GM12891 (cell line): Measurements from ENCODE around the gene NSMCE1.
"Not testable (repeated sequence)": the region's sequence is repeated elsewhere in the genome, so short reads cannot be mapped to it uniquely, and the experiment has no call there.

Experiments
- DNase-seq: peaks from one replicate; pipeline ENCODE4 v3.0.0; 2011; ENCODE audit warnings: low spot score; ENCODE audit not compliant: insufficient read length
- FAIRE-seq: peaks from 2 replicates; lab custom pipeline; 2011; peaks lifted over from hg19 to GRCh38; lab: Jason Lieb, UNC
- PAX5 ChIP-seq: IDR thresholded peaks from 2 replicates; pipeline ENCODE4 v1.6.1; 2011; ENCODE audit warnings: low read length, moderate library complexity, mild to moderate bottlenecking; ENCODE audit not compliant: insufficient read depth, severe bottlenecking
- POLR2A ChIP-seq: IDR thresholded peaks from 2 replicates; pipeline ENCODE4 v1.6.1; 2011; ENCODE audit warnings: low read depth, low read length, control low read depth
- POLR2AphosphoS5 ChIP-seq: IDR thresholded peaks from 2 replicates; pipeline ENCODE4 v1.6.1; 2011; ENCODE audit warnings: low read depth, low read length, control low read depth
- POU2F2 ChIP-seq: IDR thresholded peaks from 2 replicates; pipeline ENCODE4 v1.6.1; 2011; ENCODE audit warnings: low read depth, mild to moderate bottlenecking, control low read depth, low read length, moderate library complexity
- SPI1 ChIP-seq: IDR thresholded peaks from 2 replicates; pipeline ENCODE4 v1.6.1; 2011; ENCODE audit warnings: low read depth, low read length, control low read depth
- TAF1 ChIP-seq: IDR thresholded peaks from 2 replicates; pipeline ENCODE4 v1.6.1; 2011; ENCODE audit warnings: low read depth, low read length, control low read depth

Gene NSMCE1

DNA sequence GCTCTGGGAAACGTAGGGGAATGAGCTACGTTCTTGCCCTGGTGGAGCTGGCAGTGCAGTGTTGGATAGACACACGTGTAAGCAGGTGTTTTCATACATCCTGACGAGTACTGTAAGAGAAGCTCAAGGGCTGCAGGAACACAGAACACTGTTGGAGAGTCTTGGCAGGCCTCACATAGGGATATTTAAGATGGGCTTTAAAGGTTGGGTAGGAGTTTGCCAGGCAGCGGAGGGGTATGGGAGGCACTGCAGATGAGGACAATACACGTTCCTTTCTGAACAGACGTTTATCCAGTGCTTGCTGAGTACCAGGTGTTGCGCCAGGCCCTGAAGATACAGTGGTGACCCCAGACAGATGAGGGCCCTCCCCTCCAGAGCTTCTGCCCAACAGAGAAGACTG is 59.0 kb downstream of the NSMCE1 start:
- DNase-seq, result no peak
- FAIRE-seq, result no peak
- TF ChIP-seq POLR2A, result no peak
- no peak for TF ChIP-seq PAX5
- no peak for TF ChIP-seq TAF1
- TF ChIP-seq SPI1, result no peak

DNA sequence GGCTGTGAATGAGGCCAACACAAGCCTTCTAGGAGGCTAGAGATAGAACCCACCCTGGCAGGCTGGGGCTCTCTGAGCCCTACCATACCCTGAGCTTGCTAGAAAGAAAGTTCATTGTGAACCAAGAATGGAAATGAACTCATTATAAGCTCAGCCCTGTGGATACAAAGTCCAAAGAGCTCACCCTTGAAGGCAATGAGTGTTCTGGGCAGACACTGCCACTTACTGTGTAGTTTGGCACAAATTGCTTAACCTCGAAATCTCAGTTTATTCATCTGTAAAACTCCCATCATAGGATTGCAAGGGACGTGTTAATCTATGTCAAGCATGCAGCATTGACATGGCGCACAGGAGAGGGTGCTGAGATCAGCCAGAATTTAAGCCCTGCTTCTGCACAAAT is 59.8 kb downstream of the NSMCE1 start:
- no peak for TF ChIP-seq POLR2A
- no peak for TF ChIP-seq POLR2AphosphoS5
- TF ChIP-seq TAF1, result no peak
- TF ChIP-seq PAX5, result no peak
- FAIRE-seq, result no peak
- DNase-seq, result no peak

DNA sequence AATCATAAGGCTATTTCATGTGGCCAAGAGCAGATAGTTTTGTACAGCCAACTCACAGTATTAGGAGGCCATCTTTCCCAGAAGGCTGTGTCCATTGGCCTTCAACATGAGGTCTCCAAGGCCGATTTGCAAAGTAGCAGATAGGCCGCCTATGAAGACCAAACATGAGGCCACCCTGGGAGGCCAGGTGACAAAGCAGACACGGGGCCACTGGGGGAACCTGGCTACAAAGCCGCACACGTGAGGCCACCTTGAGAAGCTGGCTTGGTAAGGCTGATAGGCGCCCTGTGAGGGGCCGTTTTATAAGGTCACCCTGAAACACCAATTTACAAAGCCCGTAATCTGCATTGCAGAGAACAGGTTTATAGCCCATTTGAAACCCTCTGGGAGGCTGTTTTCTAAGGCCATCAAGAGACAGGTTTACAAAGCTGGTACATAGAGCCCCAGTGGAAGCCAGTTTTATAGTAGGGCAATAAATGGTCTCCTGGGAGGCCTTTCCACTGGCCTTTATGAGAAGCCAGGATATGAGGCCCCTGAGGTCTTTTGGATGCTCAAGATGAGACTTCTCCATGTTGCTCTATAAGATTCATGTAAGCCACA is 60.4 kb downstream of the NSMCE1 start:
- TF ChIP-seq PAX5, result no peak
- no peak for TF ChIP-seq POU2F2
- no peak for TF ChIP-seq TAF1
- TF ChIP-seq POLR2AphosphoS5, result no peak
- no peak for TF ChIP-seq POLR2A
- TF ChIP-seq SPI1, result no peak
- FAIRE-seq (no peak), DNase-seq (no peak)

DNA sequence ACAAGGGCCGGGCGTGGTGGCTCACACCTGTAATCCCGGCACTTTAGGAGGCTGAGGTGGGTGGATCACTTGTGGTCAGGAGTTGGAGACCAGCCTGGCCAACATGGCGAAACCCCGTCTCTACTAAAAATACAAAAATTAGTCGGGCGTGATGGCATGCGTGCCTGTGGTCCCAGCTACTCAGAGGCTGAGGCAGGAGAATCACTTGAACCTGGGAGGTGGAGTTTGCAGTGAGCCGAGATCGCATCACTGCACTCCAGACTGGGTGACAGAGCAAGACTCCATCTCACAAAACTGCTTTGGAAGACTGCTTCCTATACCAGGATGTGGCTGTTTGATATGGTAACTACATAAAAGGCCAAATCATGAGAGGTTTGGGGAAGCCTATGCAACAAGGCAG is 61.5 kb downstream of the NSMCE1 start:
- not testable (repeated sequence) for FAIRE-seq, DNase-seq

DNA sequence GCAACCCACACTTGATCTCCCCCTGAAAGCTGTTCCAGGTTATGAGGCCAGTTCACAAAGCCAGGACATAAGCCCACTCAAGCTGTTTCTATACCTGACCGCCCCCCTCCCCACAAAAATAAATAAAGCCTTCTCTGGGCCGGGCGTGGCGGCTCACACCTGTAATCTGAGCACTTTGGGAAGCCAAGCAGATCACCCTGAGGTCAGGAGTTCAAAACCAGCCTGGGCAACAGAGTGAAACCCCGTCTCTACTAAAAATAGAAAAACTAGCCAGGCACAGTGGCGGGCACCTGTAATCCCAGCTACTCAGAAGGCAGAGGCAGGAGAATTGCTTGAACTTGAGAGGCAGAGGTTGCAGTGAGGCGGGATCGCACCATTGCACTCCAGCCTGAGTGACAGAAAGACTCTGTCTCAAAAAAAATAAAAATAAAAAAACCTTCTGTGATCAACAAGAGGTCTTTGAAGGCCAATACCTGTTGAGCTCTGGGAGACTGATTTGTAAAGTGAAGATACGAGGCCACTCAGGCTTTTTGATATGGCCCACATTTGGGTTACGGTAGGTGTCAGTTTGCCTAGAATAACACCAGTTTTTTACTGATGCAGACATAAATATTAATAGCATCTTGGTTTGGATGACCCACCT is 63.0 kb downstream of the NSMCE1 start:
- DNase-seq (no peak), FAIRE-seq (no peak)
- no peak for TF ChIP-seq POLR2AphosphoS5

DNA sequence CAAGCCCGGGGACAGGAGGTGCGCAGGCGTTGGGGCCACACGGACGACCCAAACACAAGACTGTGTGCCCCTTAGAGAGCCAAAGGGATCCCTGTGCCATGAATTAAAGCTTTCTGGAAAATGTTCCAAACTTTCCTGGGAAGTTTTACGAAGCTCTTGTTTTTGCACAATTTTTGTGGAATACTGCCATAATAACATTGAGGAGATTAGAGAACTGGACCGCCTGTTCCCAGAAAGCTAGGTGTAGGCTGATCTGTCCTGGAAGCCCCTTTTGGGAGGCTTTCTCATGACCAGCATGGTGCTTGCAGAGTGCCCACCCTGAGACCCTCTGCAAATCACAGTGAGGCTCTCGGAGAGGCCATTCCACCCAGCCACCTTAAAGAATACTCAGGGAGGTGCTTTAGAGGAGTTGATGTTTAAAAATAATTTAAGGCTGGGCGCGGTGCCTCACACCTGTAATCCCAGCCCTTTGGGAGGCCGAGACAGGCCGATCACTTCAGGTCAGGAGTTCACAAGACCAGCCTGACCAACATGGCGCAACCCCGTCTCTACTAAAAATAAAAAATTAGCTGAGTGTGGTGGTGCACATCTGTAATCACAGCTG is 64.2 kb downstream of the NSMCE1 start:
- FAIRE-seq, result no peak
- DNase-seq, result no peak
- no peak for TF ChIP-seq POLR2AphosphoS5
- TF ChIP-seq POU2F2, result no peak
- TF ChIP-seq PAX5, result no peak
- no peak for TF ChIP-seq TAF1
- no peak for TF ChIP-seq SPI1
- no peak for TF ChIP-seq POLR2A

DNA sequence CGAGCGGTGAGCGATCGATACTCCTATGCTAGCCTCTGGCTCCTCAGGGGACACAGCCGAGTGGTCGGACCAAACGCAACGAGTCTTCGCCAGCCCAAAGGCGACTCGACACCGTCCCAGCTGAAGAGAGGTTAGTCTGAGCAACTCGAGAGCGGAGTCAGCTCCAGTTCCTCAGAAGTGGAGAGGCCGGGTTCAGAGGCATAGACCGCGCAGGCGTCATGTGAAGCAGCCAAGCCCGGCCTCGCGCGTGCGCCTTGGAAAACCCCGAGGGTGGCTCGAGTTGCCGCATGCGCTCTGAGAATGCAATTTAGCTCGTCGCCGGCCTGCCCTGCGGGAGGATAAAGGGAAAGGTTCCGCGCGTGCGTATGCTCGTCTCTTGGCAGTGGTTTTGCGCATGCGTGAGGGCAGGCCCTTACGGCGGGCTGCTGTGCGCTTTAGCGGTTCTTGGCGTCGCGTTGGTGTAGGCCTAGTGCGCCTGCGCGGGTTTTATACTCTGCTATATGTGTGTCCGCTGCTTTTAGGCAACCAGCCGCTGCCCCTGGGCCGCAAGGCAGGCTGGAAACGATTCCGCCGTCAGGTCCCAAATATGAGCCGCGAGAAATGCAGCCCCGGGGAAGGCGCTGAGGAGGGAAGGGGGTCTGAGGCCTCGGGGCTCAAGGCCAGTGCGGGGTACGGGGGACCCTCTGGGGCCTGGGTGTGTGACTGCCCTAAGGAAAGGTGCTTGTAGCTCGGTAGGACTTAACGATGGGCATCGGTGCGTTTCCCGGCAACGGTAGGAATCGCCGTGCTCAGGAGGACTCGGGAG is 64.9 kb downstream of the NSMCE1 start, which contains the start of gene KDM8:
Gene KDM8, plus strand, starts transcription at position 20 of the 805 bp plus-strand sequence. CDS start 6,598 bp downstream, outside the sequence.
- FAIRE-seq, result peak; percentile 99
- 0 out of 2 replicates have a peak, but pooled peaks have one; percentile 24 for TF ChIP-seq TAF1
- peak; percentile 47 for TF ChIP-seq PAX5
- peak; percentile 57; the same call in 1 of the 2 replicates for TF ChIP-seq POU2F2
- peak; percentile 82 for TF ChIP-seq POLR2AphosphoS5
- TF ChIP-seq SPI1, result no peak
- TF ChIP-seq POLR2A, result peak; percentile 79
- peak; percentile 94 for DNase-seq

DNA sequence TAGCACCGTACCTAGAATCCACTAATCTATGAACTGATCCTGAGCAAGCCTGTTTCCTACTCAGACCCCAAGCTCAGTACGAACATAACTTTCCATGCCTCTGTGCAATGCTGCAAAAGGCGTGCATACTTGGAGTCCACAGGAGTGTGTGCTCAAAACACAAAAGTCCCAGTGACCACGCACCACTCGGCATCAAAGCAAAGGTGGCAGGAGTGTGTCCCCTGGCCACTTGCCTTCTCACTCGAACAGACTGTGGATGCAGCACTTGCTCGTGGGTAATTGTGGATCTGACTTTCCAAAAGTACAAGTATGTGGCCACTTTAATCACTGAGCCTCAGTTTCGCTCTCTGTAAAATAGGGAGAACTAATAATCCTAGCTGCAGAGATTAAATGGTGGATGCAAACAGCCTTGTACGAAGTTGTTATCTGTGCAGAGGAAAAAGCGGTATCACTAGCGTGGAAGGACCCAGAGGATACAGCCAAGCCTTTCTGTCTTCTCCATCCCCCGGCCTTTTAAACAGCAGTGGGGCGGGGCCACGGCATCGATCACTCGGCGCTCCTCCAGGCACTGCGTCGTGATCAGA is 65.6 kb downstream of the NSMCE1 start:
- no peak for TF ChIP-seq POLR2A
- TF ChIP-seq TAF1, result no peak
- no peak for TF ChIP-seq PAX5
- no peak for TF ChIP-seq SPI1
- no peak for DNase-seq
- no peak for FAIRE-seq

DNA sequence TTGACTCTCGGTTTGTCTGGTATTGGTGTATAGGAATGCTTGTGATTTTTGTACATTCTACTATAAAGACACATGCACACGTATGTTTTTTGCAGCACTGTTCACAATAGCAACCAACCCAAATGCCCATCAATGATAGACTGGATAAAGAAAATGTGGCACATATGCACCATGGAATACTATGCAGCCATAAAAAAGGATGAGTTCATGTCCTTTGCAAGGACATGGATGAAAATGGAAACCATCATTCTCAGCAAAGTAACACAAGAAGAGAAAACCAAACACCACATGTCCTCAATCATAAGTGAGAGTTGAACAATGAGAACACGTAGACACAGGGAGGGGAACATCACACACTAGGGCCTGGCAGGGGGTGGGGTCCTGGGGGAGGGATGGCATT is 67.7 kb downstream of the NSMCE1 start:
- DNase-seq, FAIRE-seq: not testable (repeated sequence)

DNA sequence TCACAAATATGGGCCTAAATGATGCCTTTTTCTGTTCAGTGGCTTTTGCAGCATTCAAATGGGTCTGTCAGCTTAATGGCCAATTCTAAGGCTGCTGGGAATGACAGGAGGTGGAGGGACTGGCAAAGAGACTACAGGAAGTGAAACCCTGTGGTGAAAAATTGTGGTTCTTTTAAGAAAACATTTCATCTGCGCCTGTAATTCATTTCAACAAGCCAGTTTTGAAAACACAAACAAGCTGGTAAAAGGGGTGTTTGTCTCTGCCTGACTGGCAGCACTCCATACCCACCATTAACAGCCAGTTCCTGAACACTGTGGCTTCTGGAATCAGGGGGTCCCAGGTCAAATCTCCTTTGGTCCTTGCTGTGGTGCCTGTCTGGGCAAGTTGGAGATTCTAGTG is 68.8 kb downstream of the NSMCE1 start:
- no peak for DNase-seq
- peak; percentile 84 for FAIRE-seq
- TF ChIP-seq PAX5, result no peak
- peak; percentile 99 for TF ChIP-seq SPI1

DNA sequence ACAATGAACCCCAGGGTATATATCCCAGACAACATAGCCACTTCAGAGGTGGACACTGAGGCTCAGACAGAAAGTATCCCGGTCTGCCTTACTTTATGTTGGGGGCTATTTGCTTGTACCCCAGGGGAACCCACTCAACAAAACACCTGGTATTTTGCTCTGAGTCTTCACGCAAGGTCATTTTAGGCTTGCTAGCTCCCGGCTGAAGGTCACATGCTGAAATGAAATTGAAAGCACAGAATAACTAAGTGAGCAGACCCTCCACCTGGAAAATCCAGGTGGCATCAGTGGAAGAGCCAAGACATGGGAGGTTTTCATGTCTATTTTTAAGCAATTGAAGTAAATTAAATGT is 69.4 kb downstream of the NSMCE1 start:
- no peak for TF ChIP-seq PAX5
- TF ChIP-seq POLR2A, result no peak
- TF ChIP-seq SPI1, result no peak
- no peak for TF ChIP-seq TAF1
- TF ChIP-seq POLR2AphosphoS5, result no peak
- TF ChIP-seq POU2F2, result no peak
- DNase-seq (no peak), FAIRE-seq (no peak)
